Stimulated activated CD4-positive, alpha-beta T cell treated with anti-CD3 and anti-CD28 coated beads, Interleukin-15, amount 100 ng/mL, for 48 hours (primary cell): ENCODE data around the gene TEDC2.

Source experiments
- DNase-seq, 2 donors: peaks; one replicate each; pipeline ENCODE4 v3.0.0-alpha.2; 2020; ENCODE audit warnings: low read depth in 2 of 2

The TEDC2 gene

GRCh38 chr16:2495041-2495440 is 35.1 kb downstream of the TEDC2 start:
- no peak for DNase-seq

GRCh38 chr16:2496223-2497115 is 36.6 kb downstream of the TEDC2 start:
- DNase-seq: no peak

DNA sequence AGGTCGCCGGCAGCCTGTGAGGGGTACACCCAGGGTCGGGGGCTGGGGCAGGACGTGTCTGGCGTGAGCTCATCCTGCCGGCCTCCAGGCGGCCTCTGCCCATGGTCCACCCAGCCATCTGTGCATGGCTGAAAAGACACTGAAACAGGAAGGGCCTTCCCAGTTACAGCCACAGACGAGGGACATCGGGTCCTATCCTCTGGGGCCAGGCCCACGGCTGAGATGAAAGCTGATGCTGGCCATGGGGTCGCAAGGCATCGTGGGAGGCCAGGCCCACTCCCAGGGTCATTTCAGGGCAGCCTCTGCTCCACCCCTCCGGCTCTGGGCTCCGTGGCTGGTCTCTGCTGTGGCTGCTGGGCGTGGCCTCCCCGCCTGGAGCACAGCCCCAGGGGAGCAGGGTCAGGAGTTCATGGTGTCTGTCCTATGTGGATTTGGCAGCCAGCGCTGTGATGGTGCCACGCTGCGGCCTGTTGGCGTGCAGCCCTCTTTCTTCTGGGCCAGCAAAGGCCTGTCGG is 37.3 kb downstream of the TEDC2 start:
- no peak for DNase-seq

- DNase-seq: no peak
Observed at GRCh38 chr16:2497695-2498484, 38.0 kb downstream of the TEDC2 start.

DNA sequence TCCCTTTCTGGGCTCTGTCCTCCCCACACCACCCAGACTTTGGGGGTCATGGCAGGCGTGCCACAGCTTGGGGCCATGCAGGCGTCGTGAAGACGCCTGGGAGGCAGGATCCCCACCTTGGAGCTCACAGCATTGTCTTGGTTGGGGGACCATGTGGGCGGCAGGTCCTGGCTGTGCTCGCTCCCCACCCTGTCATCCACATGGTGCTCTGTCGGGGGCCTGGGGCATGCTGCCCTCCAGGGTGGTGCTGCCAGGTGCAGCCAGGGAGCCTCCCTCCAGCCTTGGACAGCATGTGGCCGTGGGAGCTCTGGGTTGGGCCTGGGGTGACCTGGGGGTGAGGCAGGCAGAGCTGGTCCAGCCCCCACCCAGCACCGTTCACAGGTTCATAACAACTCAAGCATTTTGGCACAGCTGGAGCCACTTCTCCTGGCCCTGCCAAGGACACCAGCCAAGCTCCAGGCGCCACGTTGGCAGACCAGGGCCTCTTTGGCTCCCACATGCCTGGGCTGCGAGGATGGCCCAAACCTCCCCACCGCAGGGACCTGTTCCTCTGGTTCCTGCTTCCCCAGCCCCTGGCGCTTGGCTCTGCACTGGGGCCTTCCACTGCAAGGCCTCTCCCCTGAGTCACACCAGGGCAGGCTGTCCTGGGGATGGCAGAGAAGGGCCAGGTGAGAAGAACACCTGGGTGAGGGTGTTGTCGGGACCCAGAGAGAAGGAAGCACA is 38.8 kb downstream of the TEDC2 start:
- no peak for DNase-seq

DNA sequence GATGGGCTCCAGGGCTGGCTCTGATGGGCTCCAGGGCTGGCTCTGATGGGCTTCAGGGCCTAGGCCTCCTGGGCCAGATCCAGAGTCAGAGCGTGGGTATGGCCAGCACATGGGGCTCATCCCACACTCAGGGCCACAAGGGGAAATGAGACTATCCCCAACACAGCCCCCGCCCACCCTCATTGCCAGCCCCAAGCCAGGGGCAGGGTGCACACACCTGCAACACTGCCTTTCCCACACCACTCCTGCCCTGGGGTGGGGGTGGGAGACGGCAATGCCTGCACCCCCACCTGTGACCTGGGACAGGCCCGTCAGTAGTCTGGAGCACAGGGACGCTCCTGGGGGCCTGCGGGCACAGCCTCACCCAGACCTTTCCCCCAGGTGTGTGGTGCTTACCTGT is 39.5 kb downstream of the TEDC2 start:
- no peak for DNase-seq

DNA sequence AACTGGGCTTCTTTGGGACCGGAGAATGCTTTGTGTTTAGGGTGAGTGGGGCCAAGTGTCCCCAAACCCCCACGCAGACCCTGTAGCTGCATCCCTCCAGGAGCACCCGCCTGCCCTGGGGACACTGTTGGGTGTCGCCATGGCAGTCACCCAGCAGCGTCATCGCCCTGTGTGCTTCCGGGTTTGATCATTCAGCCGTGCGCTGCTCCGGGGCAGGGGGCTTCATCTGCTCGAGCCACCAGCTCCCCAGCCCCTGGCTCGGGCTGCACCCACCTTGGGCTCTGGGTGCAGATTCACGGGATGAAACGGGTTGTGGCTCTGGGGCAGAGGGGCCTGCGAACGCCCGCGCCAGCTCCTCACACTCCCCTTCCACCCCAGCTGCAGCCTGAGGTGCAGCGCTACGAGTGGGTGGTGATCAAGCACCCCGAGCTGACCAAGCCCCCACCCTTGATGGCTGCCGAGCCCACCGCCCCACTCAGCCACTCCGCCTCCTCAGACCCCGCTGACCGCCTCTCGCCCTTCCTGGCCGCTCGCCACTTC is 40.1 kb downstream of the TEDC2 start:
- no peak for DNase-seq

- DNase-seq: no peak
Observed at GRCh38 chr16:2500430-2500917, 40.6 kb downstream of the TEDC2 start.

DNA sequence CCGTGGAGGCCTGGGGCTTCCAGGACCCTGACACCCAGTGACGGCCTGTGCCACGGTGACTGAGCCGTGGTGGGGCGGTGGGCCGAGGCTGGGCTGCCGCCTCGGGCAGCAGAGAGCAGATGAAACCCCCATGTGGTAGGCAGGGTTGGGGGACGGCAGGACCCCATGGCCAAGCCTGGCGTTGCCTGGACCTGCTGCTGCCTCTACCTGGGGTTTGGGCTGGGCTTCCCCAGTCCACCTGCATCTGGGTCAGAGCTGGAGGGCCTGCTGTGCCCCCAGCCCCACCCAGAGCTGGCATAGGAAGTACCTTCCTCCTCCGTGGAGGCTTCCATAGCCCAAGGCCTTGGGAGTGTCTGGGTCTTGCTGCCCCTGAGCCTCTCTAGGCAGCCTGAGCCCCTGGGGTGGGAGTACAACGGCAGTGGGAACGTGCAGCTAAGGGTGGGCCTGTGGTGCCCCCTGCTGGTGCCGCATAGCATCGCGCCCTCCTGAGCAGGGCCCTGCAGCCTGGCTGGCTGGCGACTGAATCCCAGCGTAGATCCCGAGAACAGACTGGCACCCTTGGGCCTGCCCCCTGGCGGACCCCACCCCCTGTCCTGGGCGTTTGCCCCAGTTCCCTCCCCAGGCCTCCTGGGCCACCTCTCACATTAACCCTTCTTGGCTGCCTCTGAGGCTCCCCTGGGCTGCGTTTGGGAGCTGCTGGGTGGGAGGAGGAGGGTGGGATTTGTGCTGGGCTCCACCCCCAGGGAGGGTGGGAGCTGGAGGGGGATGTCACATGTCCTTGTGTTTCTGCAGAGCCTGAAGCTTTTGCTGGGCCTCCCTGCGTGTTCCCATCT is 41.2 kb downstream of the TEDC2 start:
- peak; percentile 51 to 68 for DNase-seq

DNA sequence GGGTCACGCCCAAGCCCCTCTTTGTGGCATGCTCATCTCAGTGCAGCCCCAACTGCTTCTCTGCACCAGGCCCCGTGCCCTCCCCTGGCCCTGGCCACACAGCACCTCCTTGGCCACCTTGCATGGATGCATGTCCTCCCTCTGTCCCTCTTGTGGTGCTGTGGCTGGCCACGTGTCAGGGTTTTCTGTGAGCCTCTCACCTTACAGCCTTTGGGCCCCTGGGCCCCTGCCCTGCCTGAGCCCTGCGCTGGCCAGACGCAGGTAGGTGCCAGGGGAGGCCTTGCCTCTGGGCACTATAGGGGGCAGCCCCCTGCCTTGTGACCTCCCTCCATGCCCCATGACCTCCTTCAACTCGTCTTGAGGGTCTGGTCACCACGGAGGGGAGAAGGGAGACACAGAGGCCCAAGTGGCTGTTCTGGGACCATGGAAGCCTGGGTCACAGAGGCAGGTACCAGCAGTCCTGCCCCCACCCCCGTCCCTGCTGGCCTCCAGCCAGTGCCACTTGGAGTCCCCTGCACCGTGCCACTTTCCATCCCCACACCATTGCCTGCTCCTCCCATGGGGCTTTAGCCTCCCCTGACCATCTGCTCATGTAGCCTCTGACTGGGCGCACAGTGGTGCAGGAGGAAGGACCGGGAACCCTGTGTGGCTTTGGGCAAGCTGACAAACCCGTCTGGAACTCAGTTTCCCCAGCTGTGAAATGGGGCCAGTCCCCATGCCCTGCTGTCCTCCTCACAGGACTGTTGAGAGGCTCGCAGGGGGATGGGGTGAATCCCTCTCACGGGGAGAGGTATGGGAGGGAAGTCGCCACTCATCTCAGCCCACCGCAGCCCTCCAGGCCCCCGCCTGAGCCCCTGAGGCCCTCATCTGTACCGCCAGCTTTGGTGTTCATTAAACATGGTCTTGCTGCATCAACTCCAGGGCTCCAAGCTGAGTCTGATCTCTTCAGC is 42.3 kb downstream of the TEDC2 start:
- DNase-seq: no peak

DNA sequence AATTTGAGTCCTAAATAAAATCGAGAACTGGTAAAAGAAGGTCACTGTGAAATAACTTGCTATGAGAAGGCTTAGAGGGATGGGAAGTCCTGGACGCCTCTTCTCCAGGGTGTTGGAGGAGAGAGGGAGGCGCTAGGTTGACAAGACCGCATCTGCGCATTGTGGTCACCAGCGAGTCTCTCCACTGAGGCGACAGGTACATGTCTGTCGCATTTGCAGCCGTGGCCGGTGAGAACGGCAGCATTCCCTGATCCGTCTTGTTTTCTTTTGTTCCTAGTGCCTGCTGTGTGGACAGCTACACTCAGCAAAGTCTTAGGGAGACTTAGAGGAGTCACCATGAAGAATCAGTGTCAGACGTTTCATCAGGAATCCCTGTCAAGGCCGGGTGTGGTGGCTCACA is 45.8 kb downstream of the TEDC2 start:
- DNase-seq: no peak

GRCh38 chr16:2507052-2507659 is 47.2 kb downstream of the TEDC2 start:
- no peak for DNase-seq

GRCh38 chr16:2507665-2508064 is 47.8 kb downstream of the TEDC2 start:
- no peak for DNase-seq

DNA sequence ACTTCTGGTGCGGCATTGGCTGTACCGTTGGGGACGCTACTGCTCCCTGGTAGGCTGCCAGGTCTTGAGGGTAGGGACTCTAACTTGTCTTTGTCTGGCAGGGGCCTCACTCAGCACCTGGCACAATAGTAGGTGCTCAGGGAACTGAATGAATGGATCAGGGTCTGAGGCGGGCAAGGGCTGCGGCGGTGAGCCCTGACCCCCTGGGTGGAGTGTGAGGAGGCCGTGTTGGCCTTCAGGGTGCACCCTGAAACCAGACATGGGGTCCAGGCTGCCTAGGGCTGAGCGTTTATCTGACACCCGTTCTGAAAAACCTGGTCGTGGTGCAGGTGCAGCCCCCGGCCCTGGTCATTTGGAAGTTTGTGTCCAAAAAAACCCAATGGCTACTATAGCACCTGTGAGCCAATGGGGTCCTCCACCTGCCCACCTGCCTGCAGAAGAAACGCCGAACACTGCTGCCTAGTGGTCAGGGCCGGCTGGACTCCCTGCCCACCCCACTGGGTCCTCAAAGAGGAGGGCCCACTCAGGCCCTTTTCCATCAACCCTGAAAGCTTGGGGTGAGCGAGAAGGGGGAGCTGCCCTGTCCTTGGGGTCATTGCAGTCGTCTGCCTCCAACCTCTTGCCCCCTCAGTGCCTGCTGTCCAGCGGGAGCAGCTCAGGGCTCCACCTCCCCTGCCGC is 49.0 kb downstream of the TEDC2 start:
- no peak for DNase-seq

DNA sequence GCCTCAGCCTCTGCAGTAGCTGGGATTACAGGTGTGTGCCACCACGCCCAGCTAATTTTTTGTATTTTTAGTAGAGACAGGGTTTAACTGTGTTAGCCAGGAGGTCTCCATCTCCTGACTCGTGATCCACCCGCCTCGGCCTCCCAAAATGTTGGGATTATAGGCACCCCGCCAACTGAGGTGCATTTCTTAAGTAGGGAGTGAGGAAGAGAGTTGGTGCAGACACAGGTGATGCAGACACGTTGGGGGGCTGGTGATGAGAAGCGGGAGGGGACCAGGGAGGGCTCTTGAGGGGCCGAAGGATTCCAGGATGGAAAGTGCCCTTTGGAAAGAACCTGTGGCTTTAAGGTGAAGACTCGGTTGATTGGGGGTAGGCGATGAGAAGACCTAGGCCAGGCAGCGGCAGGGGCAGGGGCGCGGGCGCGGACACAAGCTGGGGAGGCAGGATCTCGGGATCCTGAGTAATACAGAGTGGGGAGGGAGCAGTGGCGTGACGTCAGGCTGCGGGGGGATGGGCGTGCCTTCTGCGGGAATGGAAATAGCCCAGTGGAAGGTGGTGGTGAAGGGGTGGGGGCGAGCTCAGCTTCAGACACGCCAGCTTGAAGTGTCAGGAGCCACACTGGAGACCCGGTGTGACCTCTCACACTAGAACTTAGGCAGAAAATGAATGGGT is 51.4 kb downstream of the TEDC2 start:
- no peak for DNase-seq

GRCh38 chr16:2511996-2512734 is 52.3 kb downstream of the TEDC2 start:
- no peak for DNase-seq

DNA sequence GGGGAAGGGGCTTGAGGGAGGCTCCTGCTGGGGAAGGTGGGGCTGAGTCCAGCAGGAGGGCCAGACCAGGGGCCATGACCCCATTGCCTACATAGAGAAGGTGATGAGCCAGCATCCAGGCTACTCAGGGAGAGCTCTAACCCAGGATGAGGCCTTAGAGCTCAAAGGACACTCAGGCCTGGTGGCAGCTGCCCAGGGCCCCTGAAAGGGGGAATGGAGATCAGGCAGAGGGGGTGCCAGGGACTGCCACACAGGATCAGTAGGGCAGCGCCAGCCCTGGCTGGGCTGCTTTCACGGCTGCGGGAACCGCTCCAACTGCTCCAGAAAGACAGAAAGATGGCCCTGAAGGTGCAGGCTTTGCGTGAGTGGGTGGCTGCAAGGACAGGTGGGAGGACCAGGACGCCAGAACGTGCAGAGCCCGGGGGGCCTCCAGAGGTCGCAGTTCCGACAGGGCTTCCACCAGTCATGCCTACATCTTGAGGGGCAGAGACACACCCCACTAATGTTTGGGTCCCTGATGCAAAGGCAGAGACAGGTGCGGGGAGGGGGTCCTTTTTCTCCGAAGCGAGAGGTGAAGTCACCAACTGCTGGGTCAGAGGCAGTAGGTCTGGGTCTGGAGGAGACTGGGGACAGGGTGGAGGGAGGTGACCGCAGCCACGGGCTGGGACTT is 53.0 kb downstream of the TEDC2 start:
- no peak for DNase-seq
